GM12875 (cell line): ENCODE measurements around the gene TRIM23.
"Not testable (repeated sequence)": the region's sequence is repeated elsewhere in the genome, so short reads cannot be mapped to it uniquely, and the experiment has no call there.

ENCODE experiments used
- H3K4me3 ChIP-seq: one replicate; pipeline ENCODE4 v1.5.1; 2011; ENCODE audit warnings: low read depth, low read length, control low read depth
- CTCF ChIP-seq: IDR thresholded peaks from 2 replicates; pipeline ENCODE4 v1.5.1; 2011; ENCODE audit warnings: low read depth, mild to moderate bottlenecking, control low read depth, inconsistent platforms, low read length, moderate library complexity, borderline replicate concordance; ENCODE audit not compliant: insufficient read depth

Gene TRIM23

GRCh38 chr5:65646938-65647337 lies 22.8 kb upstream of the TRIM23 start:
- no peak for TF ChIP-seq CTCF
- H3K4me3 ChIP-seq, result no peak overlapping the region

- H3K4me3 ChIP-seq, result no peak overlapping the region
- TF ChIP-seq CTCF, result no peak
Observed at GRCh38 chr5:65640240-65640639, 16.1 kb upstream of the TRIM23 start.

GRCh38 chr5:65630981-65631380 lies 6.8 kb upstream of the TRIM23 start:
- no peak overlapping the region for H3K4me3 ChIP-seq
- TF ChIP-seq CTCF, result no peak

GRCh38 chr5:65625743-65626142 lies 1.6 kb upstream of the TRIM23 start:
- H3K4me3 ChIP-seq, result peak overlapping the region; percentile 86
- TF ChIP-seq CTCF, result no peak

GRCh38 chr5:65624571-65625555 lies 730 bp upstream of the TRIM23 start, which contains the start of the genes SHLD3 and TRAPPC13:
Gene SHLD3 (plus strand): TSS chr5:65625027. CDS start chr5:65629588, 4,561 bp downstream.
Gene TRAPPC13 (plus strand): TSS chr5:65625027. CDS start chr5:65625061, 34 bp downstream.
- peak within 1 kb of the TSS; percentile 86 for H3K4me3 ChIP-seq
- 0 out of 2 replicates have a peak, but pooled peaks have one; percentile 6 for TF ChIP-seq CTCF

- TF ChIP-seq CTCF, result no peak
- peak overlapping the region; percentile 86 for H3K4me3 ChIP-seq
Observed at GRCh38 chr5:65623482-65623881, 651 bp downstream of the TRIM23 start.

GRCh38 chr5:65621961-65622360 lies 2.2 kb downstream of the TRIM23 start:
- H3K4me3 ChIP-seq, result not testable (repeated sequence)
